ENCODE data around the gene LRRC3. TPM values are rescaled to one million over a fixed set of nuclear protein-coding genes. Genes with fewer than 3 reads are reported as not detected.
A peak's percentile ranks its signal among the peaks of the same experiment; 100 is the strongest.

LRRC3 gene
- total RNA-seq (ENCODE audit: unreplicated experiment): 9.1 TPM
- long read RNA-seq, full-length matches to known transcripts: 1 of 6 reads
- long read RNA-seq, partial matches to known transcripts: 0 of 6 reads
- long read RNA-seq, other reads (novel, unspliced or antisense): 5 of 6 reads

- Mint-ChIP-seq H3K9me3 (ENCODE audit: unreplicated experiment) (no peaks in the 10 kb centered on the region), H3K4me3 (ENCODE audit: unreplicated experiment) (peak within 1 kb of the TSS; percentile 79), H3K4me1 (ENCODE audit: unreplicated experiment) (peaks cover 2% of the 10 kb centered on the region), H3K36me3 (ENCODE audit: low read depth, unreplicated experiment) (peaks cover 4% of the 10 kb centered on the region), H3K27ac (ENCODE audit: unreplicated experiment) (no peak within 1 kb of the TSS), H3K27me3 (ENCODE audit: unreplicated experiment) (peaks cover 3% of the 10 kb centered on the region)
- no peak for TF ChIP-seq CTCF (IDR thresholded peaks at IDR 0.05; ENCODE audit: unreplicated experiment)
- DNase-seq (ENCODE audit: low spot score): peak; percentile 92
Measured at GRCh38 chr21:44454747-44455523, at the start of gene LRRC3. Gene LRRC3 (plus strand): TSS chr21:44455510. CDS start chr21:44456645, 1,135 bp downstream.

GRCh38 chr21:44405948-44406872 is 49.1 kb upstream of the LRRC3 start:
- Mint-ChIP-seq H3K36me3 (ENCODE audit: low read depth, unreplicated experiment) (peaks cover 11% of the 10 kb centered on the region), H3K9me3 (ENCODE audit: unreplicated experiment) (peaks cover 6% of the 10 kb centered on the region), H3K27me3 (ENCODE audit: unreplicated experiment) (peaks cover 17% of the 10 kb centered on the region), H3K27ac (ENCODE audit: unreplicated experiment) (no peak overlapping the region), H3K4me1 (ENCODE audit: unreplicated experiment) (no peaks in the 10 kb centered on the region), H3K4me3 (ENCODE audit: unreplicated experiment) (no peak overlapping the region)
- no peak for DNase-seq (ENCODE audit: low spot score)
- no peak for TF ChIP-seq CTCF (IDR thresholded peaks at IDR 0.05; ENCODE audit: unreplicated experiment)

GRCh38 chr21:44406953-44407352 is 48.4 kb upstream of the LRRC3 start:
- H3K27me3 Mint-ChIP-seq (ENCODE audit: unreplicated experiment): peaks cover 14% of the 10 kb centered on the region
- H3K36me3 Mint-ChIP-seq (ENCODE audit: low read depth, unreplicated experiment): peaks cover 11% of the 10 kb centered on the region
- peak overlapping the region; percentile 42 for H3K4me3 Mint-ChIP-seq (ENCODE audit: unreplicated experiment)
- peaks cover 6% of the 10 kb centered on the region for H3K9me3 Mint-ChIP-seq (ENCODE audit: unreplicated experiment)
- no peaks in the 10 kb centered on the region for H3K4me1 Mint-ChIP-seq (ENCODE audit: unreplicated experiment)
- no peak for DNase-seq (ENCODE audit: low spot score)
- H3K27ac Mint-ChIP-seq (ENCODE audit: unreplicated experiment): no peak overlapping the region
- no peak for TF ChIP-seq CTCF (IDR thresholded peaks at IDR 0.05; ENCODE audit: unreplicated experiment)

- peaks cover 11% of the 10 kb centered on the region for H3K36me3 Mint-ChIP-seq (ENCODE audit: low read depth, unreplicated experiment)
- H3K27me3 Mint-ChIP-seq (ENCODE audit: unreplicated experiment): peaks cover 13% of the 10 kb centered on the region
- peaks cover 6% of the 10 kb centered on the region for H3K9me3 Mint-ChIP-seq (ENCODE audit: unreplicated experiment)
- H3K4me3 Mint-ChIP-seq (ENCODE audit: unreplicated experiment): peak overlapping the region; percentile 67
- H3K4me1 Mint-ChIP-seq (ENCODE audit: unreplicated experiment): no peaks in the 10 kb centered on the region
- TF ChIP-seq CTCF (IDR thresholded peaks at IDR 0.05; ENCODE audit: unreplicated experiment): no peak
- DNase-seq (ENCODE audit: low spot score): no peak
- H3K27ac Mint-ChIP-seq (ENCODE audit: unreplicated experiment): no peak overlapping the region
Measured at GRCh38 chr21:44407493-44407892, 47.8 kb upstream of the LRRC3 start.
